ENCODE results near the gene PIRT.

- TF ChIP-seq CTCF (IDR thresholded peaks at IDR 0.05 in 2 of 3, conservative IDR thresholded peaks at IDR 0.05 in 1 of 3; ENCODE audit: borderline replicate concordance in 1 of 3, insufficient read depth in 1 of 3, low read depth in 2 of 3, low read length in 2 of 3), result no peak
- no peak for TF ChIP-seq POLR2A (IDR thresholded peaks at IDR 0.05; ENCODE audit: borderline replicate concordance, extremely low read depth, insufficient read depth, insufficient read length)
- TF ChIP-seq JUND (IDR thresholded peaks at IDR 0.05), result no peak
- TF ChIP-seq TCF7L2 (IDR thresholded peaks at IDR 0.05; ENCODE audit: borderline replicate concordance, extremely low read depth, insufficient read depth, insufficient read length), result no peak
- TF ChIP-seq ATF3 (IDR thresholded peaks at IDR 0.05), result no peak
Measured at GRCh38 chr17:10871914-10872313, 34.0 kb upstream of the PIRT start.

Measured in HCT116 (cell line).